Measurements from ENCODE around the gene HOXC13. TPM values are rescaled to one million over a fixed set of nuclear protein-coding genes. Genes with fewer than 3 reads are reported as not detected.

The HOXC13 gene
- total RNA-seq, 2 experiments from 2014 or later, result not detected

DNA sequence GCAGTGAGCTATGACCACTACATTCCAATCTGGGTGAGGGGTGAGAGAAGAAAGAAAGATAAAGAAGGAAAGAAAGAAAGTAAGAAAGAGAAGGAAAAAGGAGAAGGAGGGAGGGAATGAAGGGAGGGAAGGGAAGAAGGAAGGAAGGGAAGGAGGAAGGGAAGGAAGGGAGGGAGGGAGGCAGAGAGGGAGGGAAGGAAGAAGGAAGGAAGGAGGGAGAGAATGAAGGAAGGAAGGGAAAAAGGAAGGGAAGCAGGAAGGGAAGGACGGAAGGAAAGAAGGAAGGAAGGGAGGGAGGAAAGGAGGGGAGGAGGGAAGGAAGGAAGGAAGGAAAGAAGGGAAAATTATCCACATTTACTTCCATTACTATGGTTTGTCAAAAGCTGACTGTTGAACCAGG, 39.4 kb upstream of the HOXC13 start:
- no peaks in the 10 kb centered on the region for H3K9me3 ChIP-seq (ENCODE audit: control insufficient read depth in 1 of 2, insufficient read depth in 1 of 2, low read length in 2 of 2)
- H3K27ac ChIP-seq (ENCODE audit: low read depth in 1 of 2, low read length in 2 of 2), result no peak overlapping the region
- ChIA-PET CTCF (no interaction called here), POLR2A (no interaction called here)
- peaks cover 19 to 71% of the 10 kb centered on the region in 2 experiments for H3K27me3 ChIP-seq (ENCODE audit: control insufficient read depth in 1 of 2, insufficient read depth in 2 of 2, low read length in 2 of 2)
- Mint-ChIP-seq H3K36me3 (ENCODE audit: low read depth) (no peaks in the 10 kb centered on the region), H3K9me3 (no peaks in the 10 kb centered on the region), H3K27me3 (peaks cover 84% of the 10 kb centered on the region), H3K27ac (no peak overlapping the region), H3K4me1 (ENCODE audit: low read depth) (no peaks in the 10 kb centered on the region), H3K4me3 (no peak overlapping the region)
- H3K36me3 ChIP-seq (ENCODE audit: insufficient read depth, low read length), result no peaks in the 10 kb centered on the region
- DNase-seq (no peak), ATAC-seq (ENCODE audit: poor library complexity) (no peak)
- TF ChIP-seq, protein P1, sequence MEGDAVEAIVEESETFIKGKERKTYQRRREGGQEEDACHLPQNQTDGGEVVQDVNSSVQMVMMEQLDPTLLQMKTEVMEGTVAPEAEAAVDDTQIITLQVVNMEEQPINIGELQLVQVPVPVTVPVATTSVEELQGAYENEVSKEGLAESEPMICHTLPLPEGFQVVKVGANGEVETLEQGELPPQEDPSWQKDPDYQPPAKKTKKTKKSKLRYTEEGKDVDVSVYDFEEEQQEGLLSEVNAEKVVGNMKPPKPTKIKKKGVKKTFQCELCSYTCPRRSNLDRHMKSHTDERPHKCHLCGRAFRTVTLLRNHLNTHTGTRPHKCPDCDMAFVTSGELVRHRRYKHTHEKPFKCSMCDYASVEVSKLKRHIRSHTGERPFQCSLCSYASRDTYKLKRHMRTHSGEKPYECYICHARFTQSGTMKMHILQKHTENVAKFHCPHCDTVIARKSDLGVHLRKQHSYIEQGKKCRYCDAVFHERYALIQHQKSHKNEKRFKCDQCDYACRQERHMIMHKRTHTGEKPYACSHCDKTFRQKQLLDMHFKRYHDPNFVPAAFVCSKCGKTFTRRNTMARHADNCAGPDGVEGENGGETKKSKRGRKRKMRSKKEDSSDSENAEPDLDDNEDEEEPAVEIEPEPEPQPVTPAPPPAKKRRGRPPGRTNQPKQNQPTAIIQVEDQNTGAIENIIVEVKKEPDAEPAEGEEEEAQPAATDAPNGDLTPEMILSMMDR (IDR thresholded peaks at IDR 0.05), result no peak
- intact Hi-C loops (cut with DNase I, micrococcal nuclease), result no loop called here
- H3K4me1 ChIP-seq (ENCODE audit: insufficient read depth, low read length), result no peaks in the 10 kb centered on the region
- no peak overlapping the region for H3K4me3 ChIP-seq (ENCODE audit: low read length)

DNA sequence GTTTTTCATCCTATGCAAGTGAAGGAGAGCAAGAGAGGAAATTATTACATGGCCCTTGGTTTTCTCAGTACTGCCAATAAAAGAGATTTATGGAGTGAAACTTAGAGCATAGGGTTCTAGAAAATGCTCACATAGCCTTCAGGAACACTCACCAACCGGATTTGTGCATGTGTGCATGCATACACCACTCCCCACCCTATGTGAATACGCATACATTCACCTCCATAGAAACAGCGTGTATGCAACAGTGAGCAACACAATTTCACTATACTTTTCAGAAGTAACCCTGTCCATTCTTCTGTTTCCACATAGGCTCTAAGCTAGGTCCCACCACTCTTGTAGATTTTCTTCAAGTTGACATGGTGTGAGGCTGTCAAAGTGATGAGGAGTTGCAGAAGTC, 31.5 kb upstream of the HOXC13 start:
- DNase-seq (no peak), ATAC-seq (ENCODE audit: poor library complexity) (no peak)
- no peak overlapping the region for H3K4me3 Mint-ChIP-seq
- no peaks in the 10 kb centered on the region for H3K36me3 Mint-ChIP-seq (ENCODE audit: low read depth)
- Histone ChIP-seq H3K27ac (ENCODE audit: low read depth in 1 of 2, low read length in 2 of 2) (no peak overlapping the region), H3K4me3 (ENCODE audit: low read length) (no peak overlapping the region), H3K27me3 (ENCODE audit: control insufficient read depth in 1 of 2, insufficient read depth in 2 of 2, low read length in 2 of 2) (peaks cover 24 to 46% of the 10 kb centered on the region in 2 experiments), H3K9me3 (ENCODE audit: control insufficient read depth in 1 of 2, insufficient read depth in 1 of 2, low read length in 2 of 2) (no peaks in the 10 kb centered on the region), H3K36me3 (ENCODE audit: insufficient read depth, low read length) (no peaks in the 10 kb centered on the region), H3K4me1 (ENCODE audit: insufficient read depth, low read length) (no peaks in the 10 kb centered on the region)
- H3K4me1 Mint-ChIP-seq (ENCODE audit: low read depth), result no peaks in the 10 kb centered on the region
- ChIA-PET CTCF (no interaction called here), POLR2A (no interaction called here)
- H3K9me3 Mint-ChIP-seq, result no peaks in the 10 kb centered on the region
- TF ChIP-seq, protein P1 (IDR thresholded peaks at IDR 0.05), result no peak
- intact Hi-C loops (cut with DNase I, micrococcal nuclease), result no loop called here
- no peak overlapping the region for H3K27ac Mint-ChIP-seq
- peaks cover 32% of the 10 kb centered on the region for H3K27me3 Mint-ChIP-seq

DNA sequence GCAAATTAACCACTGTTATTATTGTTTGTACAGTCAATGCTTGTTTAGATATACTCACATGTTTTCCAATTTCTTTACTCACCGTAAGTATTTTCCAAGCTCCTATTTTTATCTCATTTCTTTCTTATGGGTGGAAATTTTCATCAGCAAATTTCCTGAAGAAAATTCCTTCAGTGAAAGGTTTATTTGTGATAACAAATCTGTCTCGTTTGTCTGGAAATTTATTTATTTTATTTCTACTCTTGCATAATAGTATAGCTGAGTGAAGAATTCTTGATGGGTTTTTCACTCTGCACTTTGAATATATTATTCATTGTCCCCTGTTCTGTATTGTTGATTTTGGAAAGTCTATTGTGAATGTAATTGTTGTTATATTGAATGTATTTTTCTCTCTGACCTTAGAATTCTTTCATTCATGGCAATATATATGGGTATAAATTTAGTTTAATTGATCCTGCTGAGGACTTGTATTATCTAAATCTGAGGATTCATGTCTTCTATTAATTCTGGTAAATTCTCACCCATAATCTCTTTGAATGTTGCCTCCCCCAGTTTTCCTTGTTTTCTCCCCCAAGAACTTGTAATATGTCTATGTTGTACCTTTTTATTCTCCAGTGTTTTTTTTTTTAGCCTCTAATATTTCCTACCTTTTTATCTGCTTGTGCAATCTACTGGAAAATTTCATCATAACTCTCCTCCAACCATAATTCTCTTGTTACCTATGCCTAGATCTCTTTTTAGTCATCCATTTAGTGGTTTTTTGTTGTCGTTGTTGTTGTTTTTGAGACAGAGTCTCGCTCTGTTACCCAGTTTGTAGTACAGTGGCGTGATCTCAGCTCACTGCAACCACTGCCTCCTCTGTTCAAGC, 21.6 kb upstream of the HOXC13 start:
- no peaks in the 10 kb centered on the region for H3K9me3 Mint-ChIP-seq
- DNase-seq, result no peak
- no peaks in the 10 kb centered on the region for H3K36me3 Mint-ChIP-seq (ENCODE audit: low read depth)
- CTCF ChIA-PET, result no interaction called here
- no peaks in the 10 kb centered on the region for H3K4me1 Mint-ChIP-seq (ENCODE audit: low read depth)
- H3K27me3 Mint-ChIP-seq, result peaks cover 76% of the 10 kb centered on the region
- no peaks in the 10 kb centered on the region for H3K36me3 ChIP-seq (ENCODE audit: insufficient read depth, low read length)
- no peak overlapping the region for H3K4me3 Mint-ChIP-seq
- intact Hi-C loops (cut with DNase I, micrococcal nuclease), result no loop called here
- no peak overlapping the region for H3K27ac Mint-ChIP-seq
- H3K4me3 ChIP-seq (ENCODE audit: low read length), result no peak overlapping the region
- peaks cover 38 to 61% of the 10 kb centered on the region in 2 experiments for H3K27me3 ChIP-seq (ENCODE audit: control insufficient read depth in 1 of 2, insufficient read depth in 2 of 2, low read length in 2 of 2)
- POLR2A ChIA-PET, result no interaction called here
- no peaks in the 10 kb centered on the region for H3K9me3 ChIP-seq (ENCODE audit: control insufficient read depth in 1 of 2, insufficient read depth in 1 of 2, low read length in 2 of 2)
- TF ChIP-seq, protein P1 (IDR thresholded peaks at IDR 0.05), result no peak
- no peaks in the 10 kb centered on the region for H3K4me1 ChIP-seq (ENCODE audit: insufficient read depth, low read length)
- H3K27ac ChIP-seq (ENCODE audit: low read depth in 1 of 2, low read length in 2 of 2), result no peak overlapping the region
- no peak for ATAC-seq (ENCODE audit: poor library complexity)

Measured in CD4-positive, alpha-beta T cell (primary cell).